Keratinocyte (primary cell): ENCODE data around the gene ZNF778. TPM values are rescaled to one million over a fixed set of nuclear protein-coding genes. Genes with fewer than 3 reads are reported as not detected.

Experiments
- DNase-seq: peaks from one replicate; pipeline ENCODE4 v3.0.0-alpha.2; 2011; ENCODE audit warnings: low read depth, missing footprints, low spot score
- FAIRE-seq: peaks from 2 replicates; lab custom pipeline; 2011; peaks lifted over from hg19 to GRCh38; lab: Jason Lieb, UNC
- H2AFZ ChIP-seq: 2 replicates; pipeline ENCODE4 v1.6.0; 2012; ENCODE audit warnings: low read length, control low read depth, inconsistent platforms; ENCODE audit not compliant: control insufficient read depth
- H3K27ac ChIP-seq: 2 replicates; pipeline ENCODE4 v1.5.1; 2011; ENCODE audit warnings: low read length; ENCODE audit not compliant: control insufficient read depth, insufficient read depth
- H3K27me3 ChIP-seq: 3 replicates; pipeline ENCODE4 v1.6.0; 2011; ENCODE audit warnings: low read length; ENCODE audit not compliant: control insufficient read depth, insufficient read depth; ENCODE audit errors: extremely low read depth
- H3K36me3 ChIP-seq, 2 experiments: 2 replicates in 1 of 2; 3 replicates in 1 of 2; pipeline ENCODE4 v1.5.1; 2011; ENCODE audit warnings: low read length in 2 of 2, mild to moderate bottlenecking in 1 of 2; ENCODE audit not compliant: control insufficient read depth in 2 of 2, insufficient read depth in 2 of 2; ENCODE audit errors: extremely low read depth in 1 of 2
- H3K4me1 ChIP-seq: 3 replicates; pipeline ENCODE4 v1.5.1; 2011; ENCODE audit warnings: low read length; ENCODE audit not compliant: control insufficient read depth, insufficient read depth; ENCODE audit errors: extremely low read depth
- H3K4me2 ChIP-seq: 3 replicates; pipeline ENCODE4 v1.6.0; 2011; ENCODE audit warnings: low read depth, low read length; ENCODE audit not compliant: control insufficient read depth, insufficient read depth; ENCODE audit errors: extremely low read depth
- H3K4me3 ChIP-seq, 3 experiments: fragments of 200-600 bp in 1 of 3; sonication (generic) in 1 of 3; 2 replicates in 2 of 3; 3 replicates in 1 of 3; pipeline ENCODE4 v1.5.1; 2011 to 2016; ENCODE audit warnings: low read length in 3 of 3, mild to moderate bottlenecking in 3 of 3, control low read depth in 2 of 3, inconsistent platforms in 1 of 3, low read depth in 1 of 3, mixed read lengths in 1 of 3, mixed run types in 1 of 3, moderate library complexity in 1 of 3; ENCODE audit not compliant: control insufficient read depth in 2 of 3, insufficient read depth in 2 of 3; ENCODE audit errors: extremely low read depth in 1 of 3
- H3K79me2 ChIP-seq: 2 replicates; pipeline ENCODE4 v1.6.0; 2012; ENCODE audit warnings: low read length; ENCODE audit not compliant: control insufficient read depth, insufficient read depth
- H3K9ac ChIP-seq: 3 replicates; pipeline ENCODE4 v1.6.0; 2011; ENCODE audit warnings: low read length; ENCODE audit not compliant: control insufficient read depth, insufficient read depth; ENCODE audit errors: extremely low read depth
- H3K9me1 ChIP-seq: 3 replicates; pipeline ENCODE4 v1.6.0; 2011; ENCODE audit warnings: low read length; ENCODE audit not compliant: control insufficient read depth, insufficient read depth; ENCODE audit errors: extremely low read depth
- H3K9me3 ChIP-seq: 2 replicates; pipeline ENCODE4 v1.5.1; 2012; ENCODE audit warnings: low read depth, low read length; ENCODE audit not compliant: control insufficient read depth
- H4K20me1 ChIP-seq: 3 replicates; pipeline ENCODE4 v1.6.0; 2011; ENCODE audit warnings: low read length; ENCODE audit not compliant: control insufficient read depth, insufficient read depth; ENCODE audit errors: extremely low read depth
- CTCF ChIP-seq, 3 experiments: IDR thresholded peaks in 1 of 3; conservative IDR thresholded peaks in 1 of 3; optimal IDR thresholded peaks in 1 of 3; 2 replicates in 2 of 3; 3 replicates in 1 of 3; pipeline versions ENCODE3 to v1.5.1; 2011; ENCODE audit warnings: low read length in 3 of 3, mild to moderate bottlenecking in 3 of 3, moderate library complexity in 2 of 3, control low read depth in 1 of 3, inconsistent platforms in 1 of 3; ENCODE audit not compliant: insufficient read depth in 2 of 3; ENCODE audit errors: extremely low read depth in 1 of 3
- EZH2 ChIP-seq: IDR thresholded peaks from one replicate; pipeline ENCODE4 v1.6.1; 2012; ENCODE audit warnings: inconsistent platforms, mild to moderate bottlenecking, low read length, moderate library complexity
- dilution Hi-C: fragments of 300-500 bp; cut with MboI; formaldehyde crosslinking; loops from one replicate; pipeline ENCODE4 v1.7.0; 2020; ENCODE audit warnings: low sequenced_read_pairs; ENCODE audit not compliant: extremely low pct_ligation_motif_present
- polyA plus RNA-seq, 5 experiments: library from polyadenylated mRNA; depleted of rRNA in 3 of 5; stranded (reverse) in 3 of 5; stranded (forward) in 1 of 5; unstranded in 1 of 5; fragments of >200 nt; gene quantifications; 1 replicate in 1 of 5; 2 replicates in 3 of 5; 3 replicates in 1 of 5; pipeline versions ENCODE4 v1.2.1 to v1.2.3, GENCODE V29; 2011 to 2012; ENCODE audit warnings: missing spikeins in 2 of 5, low read depth in 1 of 5, low replicate concordance in 1 of 5

The ZNF778 gene
- polyA plus RNA-seq, 1 donor (not counting 4 experiments of a cell fraction or from before 2014, with no cell fraction given): 6.2 TPM

GRCh38 chr16:89207993-89208392, 9.5 kb upstream of the ZNF778 start:
- Histone ChIP-seq H3K4me3 (no peak overlapping the region), H3K9ac (no peak overlapping the region), H3K79me2 (no peaks in the 10 kb centered on the region), H2AFZ (no peak overlapping the region), H3K9me3 (no peaks in the 10 kb centered on the region), H3K36me3 (no peaks in the 10 kb centered on the region), H3K4me2 (no peak overlapping the region), H4K20me1 (no peaks in the 10 kb centered on the region), H3K27me3 (peaks cover 2% of the 10 kb centered on the region), H3K27ac (no peak overlapping the region), H3K4me1 (no peaks in the 10 kb centered on the region), H3K9me1 (no peaks in the 10 kb centered on the region)
- TF ChIP-seq EZH2 (no peak), CTCF (optimal IDR thresholded peaks at IDR 0.05 in 1 of 3, IDR thresholded peaks at IDR 0.05 in 1 of 3, conservative IDR thresholded peaks at IDR 0.05 in 1 of 3; ENCODE audit: extremely low read depth in 1 of 3, insufficient read depth in 2 of 3, low read length in 3 of 3) (no peak)
- dilution Hi-C loops: no loop called here
- no peak for FAIRE-seq
- DNase-seq: no peak

- Histone ChIP-seq H3K36me3 (no peaks in the 10 kb centered on the region), H3K4me1 (no peaks in the 10 kb centered on the region), H3K4me2 (no peak overlapping the region), H3K27ac (no peak overlapping the region), H2AFZ (no peak overlapping the region), H3K79me2 (no peaks in the 10 kb centered on the region), H3K9me1 (no peaks in the 10 kb centered on the region), H3K4me3 (no peak overlapping the region), H4K20me1 (no peaks in the 10 kb centered on the region), H3K9ac (no peak overlapping the region), H3K9me3 (no peaks in the 10 kb centered on the region), H3K27me3 (no peaks in the 10 kb centered on the region)
- DNase-seq: no peak
- TF ChIP-seq EZH2 (no peak), CTCF (optimal IDR thresholded peaks at IDR 0.05 in 1 of 3, IDR thresholded peaks at IDR 0.05 in 1 of 3, conservative IDR thresholded peaks at IDR 0.05 in 1 of 3; ENCODE audit: extremely low read depth in 1 of 3, insufficient read depth in 2 of 3, low read length in 3 of 3) (no peak)
- dilution Hi-C loops: no loop called here
- no peak for FAIRE-seq
Measured at GRCh38 chr16:89209522-89210044, 7.9 kb upstream of the ZNF778 start.
